Measurements from ENCODE around the gene SH3PXD2B. TPM values are rescaled to one million over a fixed set of nuclear protein-coding genes. Genes with fewer than 3 reads are reported as not detected.

SH3PXD2B gene
- total and polyA plus RNA-seq, 2 experiments from 2014 or later, result 15.2 to 19.8 TPM

DNA sequence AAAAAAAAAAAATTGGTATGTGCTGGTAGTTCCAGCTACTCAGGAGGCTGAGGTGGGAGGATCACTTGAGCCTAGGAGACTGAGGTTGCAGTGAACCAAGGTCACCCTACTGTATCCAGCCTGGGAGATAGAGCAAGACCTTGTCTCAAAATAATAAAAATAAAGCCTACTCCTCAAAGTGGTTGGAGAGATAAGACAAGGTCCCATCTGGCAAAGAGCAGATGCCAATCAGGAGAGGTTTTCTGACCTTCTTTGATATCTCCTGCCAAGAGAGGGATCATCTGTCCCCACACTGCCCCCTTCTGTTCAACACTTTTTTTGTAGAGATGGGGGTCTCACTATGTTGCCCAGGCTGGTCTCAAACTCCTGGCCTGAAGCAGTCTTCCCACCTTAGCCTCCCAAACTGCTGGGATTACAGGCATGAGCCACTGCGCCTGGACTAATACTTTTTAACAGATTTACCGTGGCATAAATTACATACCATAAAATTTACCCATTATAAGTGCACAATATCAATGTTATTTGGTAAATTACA, 64.7 kb downstream of the SH3PXD2B start:
- Histone ChIP-seq H2AFZ (no peak overlapping the region), H3K9me2 (ENCODE audit: insufficient read depth) (no peaks in the 10 kb centered on the region), H4K20me1 (ENCODE audit: insufficient read depth) (no peaks in the 10 kb centered on the region), H3F3A (ENCODE audit: insufficient read depth) (no peaks in the 10 kb centered on the region), H3K4me2 (ENCODE audit: unreplicated experiment) (no peak overlapping the region), H3K79me2 (ENCODE audit: insufficient read depth) (no peaks in the 10 kb centered on the region), H3K4me3 (no peak overlapping the region), H3K9ac (no peak overlapping the region), H3K27ac (no peak overlapping the region), H3K27me3 (replicated peaks; ENCODE audit: insufficient read depth) (no peaks in the 10 kb centered on the region), H3K36me3 (ENCODE audit: low read depth) (peaks cover 56% of the 10 kb centered on the region), H3K4me1 (ENCODE audit: insufficient read depth) (no peaks in the 10 kb centered on the region), H3K9me3 (ENCODE audit: low read depth) (no peaks in the 10 kb centered on the region)
- in situ Hi-C loops (cut with MboI), result no loop called here
- TF ChIP-seq EZH2phosphoT487 (IDR thresholded peaks at IDR 0.05; ENCODE audit: insufficient read depth, low read depth), result no peak
- TF ChIP-seq EZH2 (IDR thresholded peaks at IDR 0.05; ENCODE audit: insufficient read depth, poor library complexity, severe bottlenecking), result no peak
- no peak for DNase-seq
- WGBS, 2 experiments (ENCODE audit: low coverage in 1 of 2, low lambda C conversion rate in 2 of 2, missing lambda C conversion rate in 2 of 2), result 50% methylated on average over 2 of the region's 2 CpGs

DNA sequence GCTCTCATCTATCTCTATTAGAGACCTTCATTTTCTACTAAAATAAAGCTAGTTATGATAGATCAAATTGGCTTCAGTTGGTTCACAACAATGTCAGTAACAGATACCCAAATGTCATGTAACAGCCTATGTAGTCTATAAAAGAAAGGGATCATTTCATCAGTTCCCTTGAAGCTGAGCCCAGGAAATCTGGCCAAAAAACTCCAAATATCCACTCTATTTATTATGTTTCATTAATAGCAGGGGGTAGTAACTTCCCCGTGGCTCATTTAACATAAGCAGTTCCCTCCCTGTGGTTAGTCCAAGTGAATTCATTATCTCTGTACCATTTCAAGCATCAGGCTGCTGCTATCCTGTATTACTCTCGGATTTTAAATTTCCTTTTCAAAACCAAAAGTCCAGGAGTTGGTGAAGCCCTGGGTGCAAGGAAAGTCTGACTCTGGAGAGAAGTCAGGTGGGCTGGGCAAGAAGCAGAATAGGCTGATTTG, 66.0 kb downstream of the SH3PXD2B start:
- Histone ChIP-seq H3K9me2 (ENCODE audit: insufficient read depth) (no peaks in the 10 kb centered on the region), H3K36me3 (ENCODE audit: low read depth) (peaks cover 43% of the 10 kb centered on the region), H3K79me2 (ENCODE audit: insufficient read depth) (no peaks in the 10 kb centered on the region), H3K4me3 (no peak overlapping the region), H3K9ac (no peak overlapping the region), H3F3A (ENCODE audit: insufficient read depth) (peaks cover 5% of the 10 kb centered on the region; the same call in 1 of the 2 replicates), H3K27me3 (replicated peaks; ENCODE audit: insufficient read depth) (no peaks in the 10 kb centered on the region), H4K20me1 (ENCODE audit: insufficient read depth) (no peaks in the 10 kb centered on the region), H3K27ac (no peak overlapping the region), H3K9me3 (ENCODE audit: low read depth) (no peaks in the 10 kb centered on the region), H2AFZ (no peak overlapping the region), H3K4me2 (ENCODE audit: unreplicated experiment) (no peak overlapping the region), H3K4me1 (ENCODE audit: insufficient read depth) (peaks cover 3% of the 10 kb centered on the region; the same call in 1 of the 2 replicates)
- TF ChIP-seq EZH2phosphoT487 (IDR thresholded peaks at IDR 0.05; ENCODE audit: insufficient read depth, low read depth) (no peak), EZH2 (IDR thresholded peaks at IDR 0.05; ENCODE audit: insufficient read depth, poor library complexity, severe bottlenecking) (no peak)
- DNase-seq, result no peak
- in situ Hi-C loops (cut with MboI), result no loop called here
- 56 to 57% methylated on average over 2 of the region's 2 CpGs for WGBS, 2 experiments (ENCODE audit: low coverage in 1 of 2, low lambda C conversion rate in 2 of 2, missing lambda C conversion rate in 2 of 2)

DNA sequence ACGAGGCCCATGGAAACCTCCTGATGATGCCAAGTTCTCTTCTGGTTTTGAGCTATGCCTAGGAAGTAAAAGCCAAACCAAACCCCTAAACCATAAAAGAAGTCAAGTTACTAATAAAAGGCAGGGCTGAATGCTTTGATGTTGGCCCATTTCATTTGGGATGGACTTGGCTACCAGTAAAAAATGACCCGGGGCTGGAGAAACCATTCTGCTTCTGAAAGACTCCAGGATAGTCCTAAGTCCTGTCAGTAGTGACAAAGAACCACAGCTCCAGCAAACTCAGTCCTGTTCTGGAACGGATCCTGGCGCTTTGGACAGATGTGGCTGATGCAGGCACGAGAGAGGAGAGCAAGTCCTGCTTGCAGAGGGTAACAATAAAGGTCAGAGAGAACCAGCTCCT, 68.6 kb downstream of the SH3PXD2B start:
- Histone ChIP-seq H3K4me1 (ENCODE audit: insufficient read depth) (peaks cover 8% of the 10 kb centered on the region; the same call in 1 of the 2 replicates), H3K9me2 (ENCODE audit: insufficient read depth) (no peaks in the 10 kb centered on the region), H3K27me3 (replicated peaks; ENCODE audit: insufficient read depth) (no peaks in the 10 kb centered on the region), H2AFZ (no peak overlapping the region), H3K9ac (no peak overlapping the region), H3K9me3 (ENCODE audit: low read depth) (no peaks in the 10 kb centered on the region), H3K4me3 (no peak overlapping the region), H3K4me2 (ENCODE audit: unreplicated experiment) (no peak overlapping the region), H3K27ac (no peak overlapping the region), H4K20me1 (ENCODE audit: insufficient read depth) (no peaks in the 10 kb centered on the region), H3F3A (ENCODE audit: insufficient read depth) (peaks cover 11% of the 10 kb centered on the region), H3K36me3 (ENCODE audit: low read depth) (peaks cover 31% of the 10 kb centered on the region), H3K79me2 (ENCODE audit: insufficient read depth) (no peaks in the 10 kb centered on the region)
- in situ Hi-C loops (cut with MboI), result no loop called here
- DNase-seq, result no peak
- WGBS, 2 experiments (ENCODE audit: low coverage in 1 of 2, low lambda C conversion rate in 2 of 2, missing lambda C conversion rate in 2 of 2), result 46 to 51% methylated on average over 5 of the region's 5 CpGs
- TF ChIP-seq EZH2 (IDR thresholded peaks at IDR 0.05; ENCODE audit: insufficient read depth, poor library complexity, severe bottlenecking), result no peak
- TF ChIP-seq EZH2phosphoT487 (IDR thresholded peaks at IDR 0.05; ENCODE audit: insufficient read depth, low read depth), result no peak

DNA sequence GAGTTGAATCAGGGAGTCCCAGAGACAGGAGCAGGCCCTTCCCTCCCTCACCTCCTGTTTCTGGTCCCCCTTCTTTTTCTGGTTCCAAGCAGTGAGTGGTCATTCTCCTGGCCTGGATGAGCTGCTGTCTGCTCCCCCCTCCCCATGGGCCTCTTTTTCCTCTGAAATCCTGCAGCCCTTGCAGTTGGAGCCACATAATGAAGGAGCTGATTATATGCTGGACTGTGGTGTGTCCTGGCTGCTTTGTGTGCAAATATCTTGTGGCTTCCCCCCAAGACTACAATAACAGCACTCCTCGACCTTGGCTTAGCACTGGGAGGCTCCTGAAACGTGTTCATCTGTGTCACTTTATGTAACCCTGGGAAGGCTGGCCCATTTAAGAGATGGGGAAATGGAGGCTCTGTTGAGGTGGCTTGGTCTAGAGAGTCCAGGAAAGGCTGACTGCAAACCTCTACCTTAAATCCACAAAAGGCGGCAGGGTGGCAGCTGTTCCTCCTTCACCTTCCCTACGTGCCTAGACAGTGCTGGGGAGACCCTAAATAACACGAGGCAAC, 69.2 kb downstream of the SH3PXD2B start:
- H3K79me2 ChIP-seq (ENCODE audit: insufficient read depth), result no peaks in the 10 kb centered on the region
- no peaks in the 10 kb centered on the region for H4K20me1 ChIP-seq (ENCODE audit: insufficient read depth)
- TF ChIP-seq EZH2 (IDR thresholded peaks at IDR 0.05; ENCODE audit: insufficient read depth, poor library complexity, severe bottlenecking), result no peak
- TF ChIP-seq EZH2phosphoT487 (IDR thresholded peaks at IDR 0.05; ENCODE audit: insufficient read depth, low read depth), result no peak
- H3K27me3 ChIP-seq (replicated peaks; ENCODE audit: insufficient read depth), result no peaks in the 10 kb centered on the region
- H3K27ac ChIP-seq, result no peak overlapping the region
- no peak overlapping the region for H3K9ac ChIP-seq
- H2AFZ ChIP-seq, result no peak overlapping the region
- in situ Hi-C loops (cut with MboI), result no loop called here
- H3K4me3 ChIP-seq, result no peak overlapping the region
- peaks cover 15% of the 10 kb centered on the region for H3F3A ChIP-seq (ENCODE audit: insufficient read depth)
- peaks cover 8% of the 10 kb centered on the region; the same call in 1 of the 2 replicates for H3K4me1 ChIP-seq (ENCODE audit: insufficient read depth)
- H3K4me2 ChIP-seq (ENCODE audit: unreplicated experiment), result no peak overlapping the region
- no peak for DNase-seq
- H3K9me3 ChIP-seq (ENCODE audit: low read depth), result no peaks in the 10 kb centered on the region
- H3K9me2 ChIP-seq (ENCODE audit: insufficient read depth), result no peaks in the 10 kb centered on the region
- 82 to 83% methylated on average over 5 of the region's 5 CpGs for WGBS, 2 experiments (ENCODE audit: low coverage in 1 of 2, low lambda C conversion rate in 2 of 2, missing lambda C conversion rate in 2 of 2)
- H3K36me3 ChIP-seq (ENCODE audit: low read depth), result peaks cover 32% of the 10 kb centered on the region
